Measurements from ENCODE around the gene TMC7. TPM values are rescaled to one million over a fixed set of nuclear protein-coding genes. Genes with fewer than 3 reads are reported as not detected.

The TMC7 gene
- total and polyA plus RNA-seq, 9 of the 15 experiments (the other 6 are each of a cell fraction or from before 2014, with no cell fraction given), result 0.08 to 2.0 (median 1.5) TPM

- TF ChIP-seq REST (IDR thresholded peaks at IDR 0.05; ENCODE audit: borderline replicate concordance), result peak; percentile 84; the same call in 1 of the 2 replicates
- TF ChIP-seq REST (CRISPR knock-in tag; IDR thresholded peaks at IDR 0.05; ENCODE audit: low read depth), result no peak
- peak; percentile 57; the same call in 1 of the 2 replicates for TF ChIP-seq KLF16 (IDR thresholded peaks at IDR 0.05)
- TF ChIP-seq CREB1 (IDR thresholded peaks at IDR 0.05), result no peak
- no peak for TF ChIP-seq CREB1 (CRISPR knock-in tag; IDR thresholded peaks at IDR 0.05)
- peak; percentile 56; the same call in 1 of the 2 replicates for TF ChIP-seq CC2D1A (IDR thresholded peaks at IDR 0.05)
- TF ChIP-seq PHF8 (IDR thresholded peaks at IDR 0.05; ENCODE audit: borderline replicate concordance, low read length), result no peak
- TF ChIP-seq THAP7 (CRISPR knock-in tag; IDR thresholded peaks at IDR 0.05), result no peak
- TF ChIP-seq DMBX1 (CRISPR knock-in tag; IDR thresholded peaks at IDR 0.05; ENCODE audit: borderline replicate concordance), result no peak
- TF ChIP-seq CXXC5 (CRISPR knock-in tag; IDR thresholded peaks at IDR 0.05), result 0 out of 2 replicates have a peak, but pooled peaks have one; percentile 33
- peak; percentile 84 to 92 (median 89) for TF ChIP-seq CTCF (IDR thresholded peaks at IDR 0.05 in 2 of 3, conservative IDR thresholded peaks at IDR 0.05 in 1 of 3; ENCODE audit: insufficient read depth in 2 of 3, low read depth in 1 of 3, low read length in 3 of 3)
- 0 out of 4 replicates have a peak, but pooled peaks of 1 of the 2 experiments have one; percentile 24 for TF ChIP-seq FOXA3 (CRISPR knock-in tag; conservative IDR thresholded peaks at IDR 0.05 in 1 of 2, IDR thresholded peaks at IDR 0.05 in 1 of 2)
- TF ChIP-seq EP300 (IDR thresholded peaks at IDR 0.05; ENCODE audit: low read length), result 0 out of 2 replicates have a peak, but pooled peaks have one; percentile 17
- 0 out of 4 replicates have a peak, but pooled peaks of 1 of the 2 experiments have one; percentile 29 for TF ChIP-seq NONO (IDR thresholded peaks at IDR 0.05; ENCODE audit: low read depth in 2 of 2, low read length in 1 of 2)
- peak; percentile 29; the same call in 1 of the 2 replicates for TF ChIP-seq JUND (IDR thresholded peaks at IDR 0.05; ENCODE audit: borderline replicate concordance, low read depth, low read length)
- TF ChIP-seq JUND (tag; IDR thresholded peaks at IDR 0.05; ENCODE audit: borderline replicate concordance, low read depth, low read length), result no peak; the same call in 2 of the 3 replicates
These were observed 14.5 kb upstream of the TMC7 start (continued) for GRCh38 chr16:18969050-18969854.

All from K562 (cell line).